ENCODE results near the gene KRT38. TPM values are rescaled to one million over a fixed set of nuclear protein-coding genes. Genes with fewer than 3 reads are reported as not detected.

KRT38 gene
- total and polyA plus RNA-seq, 9 donors: not detected

- no peak overlapping the region for H3K27ac ChIP-seq
- no peak overlapping the region for H3K4me3 ChIP-seq
- H3K4me1 ChIP-seq (ENCODE audit: insufficient read depth): peaks cover 2% of the 10 kb centered on the region
- intact Hi-C loops (cut with DNase I): no loop called here
- no peaks in the 10 kb centered on the region for H3K9me3 ChIP-seq
- H3K27me3 ChIP-seq: no peaks in the 10 kb centered on the region
- TF ChIP-seq CTCF (IDR thresholded peaks at IDR 0.05) (no peak), POLR2A (IDR thresholded peaks at IDR 0.05) (no peak)
- DNase-seq: no peak
- H3K36me3 ChIP-seq: no peaks in the 10 kb centered on the region
- WGBS, 3 donors: 60 to 72% (median 61%) methylated on average over 3 of the region's 3 CpGs
Measured at GRCh38 chr17:41444640-41445039, 3.9 kb upstream of the KRT38 start.

DNA sequence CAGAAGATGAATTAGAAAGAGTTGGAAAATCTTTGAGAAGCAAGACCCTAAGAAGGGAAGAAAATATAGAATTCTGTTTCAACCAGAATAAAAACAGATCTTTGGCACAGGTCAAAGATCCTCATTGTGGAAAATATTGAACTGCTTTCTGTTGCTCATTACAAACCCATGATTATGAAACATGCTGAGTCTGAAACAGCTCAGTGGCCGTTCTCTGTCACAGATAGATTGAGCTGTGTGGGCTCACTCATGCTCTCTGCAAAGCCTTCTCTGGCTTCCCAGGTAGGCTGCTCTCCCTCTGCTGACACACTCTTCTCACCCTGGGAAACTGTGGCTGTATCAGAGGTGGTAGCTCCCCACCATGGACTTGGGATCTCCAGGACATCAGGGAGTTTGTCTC is 3.4 kb upstream of the KRT38 start:
- intact Hi-C loops (cut with DNase I): no loop called here
- H3K27me3 ChIP-seq: no peaks in the 10 kb centered on the region
- 55 to 81% (median 73%) methylated on average over 1 of the region's 1 CpG for WGBS, 3 donors
- H3K27ac ChIP-seq: no peak overlapping the region
- peaks cover 2% of the 10 kb centered on the region for H3K4me1 ChIP-seq (ENCODE audit: insufficient read depth)
- DNase-seq: no peak
- H3K9me3 ChIP-seq: no peaks in the 10 kb centered on the region
- H3K36me3 ChIP-seq: no peaks in the 10 kb centered on the region
- H3K4me3 ChIP-seq: no peak overlapping the region
- no peak for TF ChIP-seq EP300 (IDR thresholded peaks at IDR 0.05)
- TF ChIP-seq POLR2A (IDR thresholded peaks at IDR 0.05): no peak
- no peak for TF ChIP-seq CTCF (IDR thresholded peaks at IDR 0.05)

DNA sequence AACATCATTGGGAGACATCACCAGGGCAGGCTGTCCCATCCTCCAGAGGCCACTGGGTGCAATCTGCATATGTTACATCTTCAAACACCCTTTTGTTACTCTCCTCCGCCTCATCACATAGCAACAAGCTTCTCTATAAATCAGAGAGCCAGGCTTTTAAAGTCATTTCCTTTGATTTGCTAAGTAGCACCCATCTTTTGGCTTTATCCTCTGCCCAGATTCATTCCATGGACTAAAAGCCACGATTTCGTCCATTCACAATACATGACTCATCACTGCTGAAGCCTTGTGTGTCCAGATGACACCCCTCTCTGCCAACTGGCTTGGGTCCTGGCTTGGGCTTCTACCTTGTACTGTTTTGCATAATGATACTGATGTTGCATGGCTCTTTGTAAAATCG is 2.0 kb upstream of the KRT38 start:
- H3K36me3 ChIP-seq: no peaks in the 10 kb centered on the region
- no peak for TF ChIP-seq POLR2A (IDR thresholded peaks at IDR 0.05)
- TF ChIP-seq EP300 (IDR thresholded peaks at IDR 0.05): no peak
- no peak for TF ChIP-seq CTCF (IDR thresholded peaks at IDR 0.05)
- no peak overlapping the region for H3K4me3 ChIP-seq
- no peak overlapping the region for H3K27ac ChIP-seq
- DNase-seq: no peak
- peaks cover 2% of the 10 kb centered on the region for H3K4me1 ChIP-seq (ENCODE audit: insufficient read depth)
- intact Hi-C loops (cut with DNase I): no loop called here
- no peaks in the 10 kb centered on the region for H3K9me3 ChIP-seq
- 66 to 77% (median 67%) methylated on average over 4 of the region's 4 CpGs for WGBS, 3 donors
- no peaks in the 10 kb centered on the region for H3K27me3 ChIP-seq

DNA sequence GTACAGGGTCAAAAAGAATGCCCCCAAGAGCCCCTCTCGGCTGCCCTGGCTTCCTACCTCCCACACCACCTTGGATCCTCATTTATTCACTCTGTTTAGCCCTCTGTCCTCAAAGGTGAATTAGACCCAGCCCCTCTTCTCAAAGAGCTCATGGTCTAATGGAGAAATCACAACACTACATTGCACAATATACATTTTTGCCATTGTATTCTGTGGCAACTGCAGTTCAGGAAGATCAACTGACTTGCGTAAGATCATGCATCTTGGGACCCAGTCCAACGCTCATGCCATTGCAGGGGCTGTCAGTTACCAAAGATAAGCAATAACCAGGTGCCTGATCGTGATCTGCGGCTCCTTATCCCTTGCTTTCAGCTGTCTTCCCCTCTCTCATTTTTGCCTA is 1.4 kb downstream of the KRT38 start:
- TF ChIP-seq EP300 (IDR thresholded peaks at IDR 0.05) (no peak), POLR2A (IDR thresholded peaks at IDR 0.05) (no peak), CTCF (IDR thresholded peaks at IDR 0.05) (no peak)
- Histone ChIP-seq H3K36me3 (no peaks in the 10 kb centered on the region), H3K4me3 (no peak overlapping the region), H3K4me1 (ENCODE audit: insufficient read depth) (no peaks in the 10 kb centered on the region), H3K9me3 (no peaks in the 10 kb centered on the region), H3K27me3 (no peaks in the 10 kb centered on the region), H3K27ac (no peak overlapping the region)
- no peak for DNase-seq
- 74 to 96% (median 76%) methylated on average over 4 to 5 of the region's 5 CpGs for WGBS, 3 donors
- intact Hi-C loops (cut with DNase I): no loop called here

DNA sequence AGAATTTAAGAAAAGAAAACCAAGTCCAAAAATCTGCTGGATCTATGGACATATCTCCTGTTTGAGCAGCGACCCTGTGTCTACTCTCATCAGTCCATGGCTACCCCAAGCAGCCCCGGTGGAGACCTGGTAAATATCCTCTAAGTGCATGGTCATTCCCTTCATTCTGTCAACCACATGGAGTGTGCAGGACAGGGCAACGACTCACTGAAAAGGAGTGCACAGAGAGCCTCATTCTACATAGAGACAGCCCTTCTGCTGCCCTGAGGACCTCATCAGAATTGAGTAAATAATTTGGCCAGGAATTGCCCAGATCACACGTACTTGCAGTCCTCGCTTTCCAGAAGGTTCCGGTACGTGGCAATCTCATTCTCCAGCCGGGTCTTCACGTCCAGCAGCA is 3.0 kb downstream of the KRT38 start:
- 89 to 96% (median 95%) methylated on average over 9 of the region's 9 CpGs for WGBS, 3 donors
- no peaks in the 10 kb centered on the region for H3K9me3 ChIP-seq
- intact Hi-C loops (cut with DNase I): no loop called here

More for the DNA sequence above, 3.0 kb downstream of the KRT38 start:
- no peak for DNase-seq
- Histone ChIP-seq H3K27me3 (no peaks in the 10 kb centered on the region), H3K4me3 (no peak overlapping the region), H3K36me3 (no peaks in the 10 kb centered on the region), H3K4me1 (ENCODE audit: insufficient read depth) (no peaks in the 10 kb centered on the region), H3K27ac (no peak overlapping the region)
- TF ChIP-seq CTCF (IDR thresholded peaks at IDR 0.05) (no peak), POLR2A (IDR thresholded peaks at IDR 0.05) (no peak), EP300 (IDR thresholded peaks at IDR 0.05) (no peak)

Data from ovary (tissue), 9 donors.